Lower lobe of right lung (tissue), 2 donors: Measurements from ENCODE around the gene MRPS18A. TPM values are rescaled to one million over a fixed set of nuclear protein-coding genes. Genes with fewer than 3 reads are reported as not detected.
"Not testable (repeated sequence)": the region's sequence is repeated elsewhere in the genome, so short reads cannot be mapped to it uniquely, and the experiment has no call there.

Experiments used
- ATAC-seq, 2 donors: fragments of 200-7000 bp; cut with Tn5 transposase; one replicate each; pipeline ENCODE4 v1.9.1; 2020 to 2022; ENCODE audit warnings: mild to moderate bottlenecking in 2 of 2, moderate library complexity in 2 of 2
- DNase-seq: peaks from one replicate; pipeline ENCODE4 v3.0.0-alpha.2; 2020
- H3K27ac ChIP-seq: fragments of 200-600 bp; one replicate; pipeline ENCODE4 v1.8.0; 2022
- H3K27me3 ChIP-seq: fragments of 200-600 bp; one replicate; pipeline ENCODE4 v1.8.0; 2022; ENCODE audit warnings: low read depth
- H3K36me3 ChIP-seq: fragments of 200-600 bp; one replicate; pipeline ENCODE4 v1.8.0; 2022; ENCODE audit warnings: mild to moderate bottlenecking
- H3K4me1 ChIP-seq: fragments of 200-600 bp; one replicate; pipeline ENCODE4 v1.8.0; 2022
- H3K4me3 ChIP-seq: fragments of 200-600 bp; one replicate; pipeline ENCODE4 v1.8.0; 2022; ENCODE audit warnings: mild to moderate bottlenecking
- H3K9me3 ChIP-seq: fragments of 200-600 bp; one replicate; pipeline ENCODE4 v1.8.0; 2022
- CTCF ChIP-seq: fragments of 200-600 bp; IDR thresholded peaks from one replicate; pipeline ENCODE4 v1.8.0; 2022; ENCODE audit warnings: antibody characterized with exemption, mild to moderate bottlenecking
- intact Hi-C: fragments of 100-400 bp; cut with DNase I; formaldehyde crosslinking; loops from one replicate; pipeline ENCODE4 v1.11.0; 2022
- total RNA-seq: library from RNA; stranded (reverse); fragmentation: NEBNext Ultra II Directional; extraction: Animal tissue kit (Norgen Biotek cat#: 25700); gene quantifications from one replicate; pipeline ENCODE4 v1.2.1, GENCODE V29; 2021
- donor health status: DM: no; HTN: yes; CAD: no; lungs with severe emphysema.

MRPS18A gene
- total RNA-seq, 1 donor from 2014 or later, result 30.2 TPM

- Histone ChIP-seq H3K4me3 (no peak overlapping the region), H3K27me3 (no peaks in the 10 kb centered on the region), H3K9me3 (no peaks in the 10 kb centered on the region), H3K4me1 (peaks cover 59% of the 10 kb centered on the region), H3K36me3 (no peaks in the 10 kb centered on the region), H3K27ac (peak overlapping the region; percentile 1)
- intact Hi-C loops, result no loop called here
- TF ChIP-seq CTCF, result no peak
- no peak for DNase-seq
- no peak for ATAC-seq
Measured at GRCh38 chr6:43706788-43707187, 19.2 kb upstream of the MRPS18A start.

GRCh38 chr6:43705996-43706395, 18.4 kb upstream of the MRPS18A start:
- intact Hi-C loops, result no loop called here
- peaks cover 67% of the 10 kb centered on the region for H3K4me1 ChIP-seq
- H3K4me3 ChIP-seq, result no peak overlapping the region
- ATAC-seq (no peak), DNase-seq (no peak)
- H3K9me3 ChIP-seq, result no peaks in the 10 kb centered on the region
- H3K27me3 ChIP-seq, result no peaks in the 10 kb centered on the region
- no peaks in the 10 kb centered on the region for H3K36me3 ChIP-seq
- no peak for TF ChIP-seq CTCF
- peak overlapping the region; percentile 1 for H3K27ac ChIP-seq

GRCh38 chr6:43703512-43704429, 16.2 kb upstream of the MRPS18A start:
- H3K4me3 ChIP-seq, result no peak overlapping the region
- ATAC-seq (no peak), DNase-seq (no peak)
- no peak for TF ChIP-seq CTCF
- H3K27me3 ChIP-seq, result no peaks in the 10 kb centered on the region
- intact Hi-C loops, result no loop called here
- H3K9me3 ChIP-seq, result no peaks in the 10 kb centered on the region
- H3K36me3 ChIP-seq, result no peaks in the 10 kb centered on the region
- peaks cover 70% of the 10 kb centered on the region for H3K4me1 ChIP-seq
- H3K27ac ChIP-seq, result peak overlapping the region; percentile 72

- Histone ChIP-seq H3K27me3 (no peaks in the 10 kb centered on the region), H3K9me3 (no peaks in the 10 kb centered on the region), H3K4me3 (no peak overlapping the region), H3K36me3 (no peaks in the 10 kb centered on the region), H3K4me1 (peaks cover 72% of the 10 kb centered on the region), H3K27ac (peak overlapping the region; percentile 72)
- DNase-seq (peak; percentile 91), ATAC-seq (peak; percentile 95 to 96)
- intact Hi-C loops, result no loop called here
- no peak for TF ChIP-seq CTCF
Measured at GRCh38 chr6:43702534-43703440, 15.2 kb upstream of the MRPS18A start.

- Histone ChIP-seq H3K27me3 (no peaks in the 10 kb centered on the region), H3K36me3 (no peaks in the 10 kb centered on the region), H3K27ac (peak overlapping the region; percentile 72), H3K4me3 (no peak overlapping the region), H3K4me1 (peaks cover 68% of the 10 kb centered on the region), H3K9me3 (no peaks in the 10 kb centered on the region)
- DNase-seq (no peak), ATAC-seq (no peak)
- intact Hi-C loops, result no loop called here
- TF ChIP-seq CTCF, result no peak
Measured at GRCh38 chr6:43702171-43702533, 14.6 kb upstream of the MRPS18A start.

GRCh38 chr6:43700939-43701560, 13.5 kb upstream of the MRPS18A start:
- H3K4me1 ChIP-seq, result peaks cover 57% of the 10 kb centered on the region
- H3K27ac ChIP-seq, result not testable (repeated sequence)

More at GRCh38 chr6:43700939-43701560, 13.5 kb upstream of the MRPS18A start:
- intact Hi-C loops, DNase-seq, H3K27me3 ChIP-seq, H3K36me3 ChIP-seq, H3K9me3 ChIP-seq, ATAC-seq, H3K4me3 ChIP-seq: not testable (repeated sequence)
